ENCODE data around the gene ATRX. TPM values are rescaled to one million over a fixed set of nuclear protein-coding genes. Genes with fewer than 3 reads are reported as not detected.
A peak's percentile ranks its signal among the peaks of the same experiment; 100 is the strongest.
"Not testable (repeated sequence)": the region's sequence is repeated elsewhere in the genome, so short reads cannot be mapped to it uniquely, and the experiment has no call there.

Gene ATRX
- total RNA-seq, 1 donor from 2014 or later: 106 TPM

DNA sequence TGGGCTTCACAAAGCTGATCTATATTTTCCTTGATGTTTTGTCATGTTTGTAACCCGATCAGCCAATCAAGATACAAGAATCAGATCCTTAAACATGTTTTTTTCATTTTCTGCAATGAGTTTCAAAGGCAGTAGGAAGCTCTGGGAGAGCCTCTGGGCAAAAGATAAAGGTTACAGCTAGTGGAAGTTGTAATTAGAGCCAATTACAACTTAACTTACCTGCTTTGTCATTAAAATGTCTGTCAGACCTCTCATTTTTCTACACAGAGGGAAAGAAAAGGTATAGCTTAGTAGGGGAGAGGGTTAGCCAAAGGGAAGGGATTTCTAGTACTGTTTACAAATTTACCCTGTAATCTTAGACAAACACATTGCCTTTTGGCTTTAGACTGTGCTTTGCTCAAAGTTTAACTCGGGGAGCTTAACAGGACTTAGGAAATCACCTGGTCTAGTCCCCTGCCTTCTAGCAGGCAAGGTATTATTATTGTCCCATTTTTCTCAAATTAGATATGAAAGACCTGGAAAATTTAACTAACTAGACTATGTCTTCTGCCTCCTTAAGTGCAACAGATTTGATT lies 283.0 kb downstream of the ATRX start:
- H4K20me1 ChIP-seq (ENCODE audit: insufficient read depth, low read length): no peaks in the 10 kb centered on the region
- no peak for DNase-seq (ENCODE audit: low read depth)
- TF ChIP-seq EZH2 (IDR thresholded peaks at IDR 0.05; ENCODE audit: insufficient read depth, low read length) (no peak), CTCF (IDR thresholded peaks at IDR 0.05; ENCODE audit: insufficient read depth, low read depth, low read length) (no peak)
- H3K27ac Mint-ChIP-seq (ENCODE audit: unreplicated experiment): no peak overlapping the region
- H3K79me2 ChIP-seq (ENCODE audit: insufficient read depth, low read length): no peaks in the 10 kb centered on the region
- FAIRE-seq: no peak
- no peak overlapping the region for H3K4me3 ChIP-seq (ENCODE audit: insufficient read depth, low read depth, low read length)
- H3K4me3 Mint-ChIP-seq (ENCODE audit: unreplicated experiment): no peak overlapping the region
- peaks cover 2% of the 10 kb centered on the region for H3K36me3 Mint-ChIP-seq (ENCODE audit: low read depth, unreplicated experiment)
- peaks cover 3% of the 10 kb centered on the region for H3K9me3 Mint-ChIP-seq (ENCODE audit: unreplicated experiment)
- peaks cover 6% of the 10 kb centered on the region for H3K4me1 Mint-ChIP-seq (ENCODE audit: low read depth, unreplicated experiment)
- peaks cover 3% of the 10 kb centered on the region for H3K4me1 ChIP-seq (ENCODE audit: insufficient read depth, low read length)
- no peak overlapping the region for H3K27ac ChIP-seq (ENCODE audit: low read depth, low read length)
- no peaks in the 10 kb centered on the region for H3K27me3 ChIP-seq (ENCODE audit: insufficient read depth, low read length)
- no peaks in the 10 kb centered on the region for H3K27me3 Mint-ChIP-seq (ENCODE audit: low read depth, unreplicated experiment)
- H3K9me3 ChIP-seq (ENCODE audit: insufficient read depth, low read depth, low read length): no peaks in the 10 kb centered on the region
- no peak overlapping the region for H3K9ac ChIP-seq (ENCODE audit: low read length)
- no peak overlapping the region for H3K4me2 ChIP-seq (ENCODE audit: low read length)
- H3K36me3 ChIP-seq (ENCODE audit: insufficient read depth, low read length): no peaks in the 10 kb centered on the region
- no peak overlapping the region for H2AFZ ChIP-seq (ENCODE audit: low read depth, low read length)

DNA sequence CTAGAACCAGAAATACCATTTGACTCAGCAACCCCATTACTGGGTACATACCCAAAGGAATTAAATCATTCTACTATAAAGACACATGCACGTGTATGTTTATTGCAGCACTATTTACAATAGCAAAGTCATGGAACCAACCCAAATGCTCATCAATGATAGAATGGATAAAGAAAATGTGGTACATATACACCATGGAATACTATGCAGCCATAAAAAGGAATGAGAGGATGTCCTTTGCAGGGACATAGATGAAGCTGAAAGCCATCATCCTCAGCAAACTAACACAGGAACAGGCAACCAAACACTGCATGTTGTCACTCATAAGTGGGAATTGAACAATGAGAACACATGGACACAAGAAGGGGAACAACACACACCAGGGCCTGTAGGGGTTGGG lies 285.9 kb downstream of the ATRX start:
- not testable (repeated sequence) for H3K36me3 ChIP-seq (ENCODE audit: insufficient read depth, low read length); H2AFZ ChIP-seq (ENCODE audit: low read depth, low read length); H3K9ac ChIP-seq (ENCODE audit: low read length); FAIRE-seq; DNase-seq (ENCODE audit: low read depth); H3K27me3 ChIP-seq (ENCODE audit: insufficient read depth, low read length); H3K27ac Mint-ChIP-seq (ENCODE audit: unreplicated experiment); H3K27me3 Mint-ChIP-seq (ENCODE audit: low read depth, unreplicated experiment); H3K27ac ChIP-seq (ENCODE audit: low read depth, low read length); H3K9me3 Mint-ChIP-seq (ENCODE audit: unreplicated experiment); H3K9me3 ChIP-seq (ENCODE audit: insufficient read depth, low read depth, low read length); H3K4me3 ChIP-seq (ENCODE audit: insufficient read depth, low read depth, low read length); H3K79me2 ChIP-seq (ENCODE audit: insufficient read depth, low read length); H3K4me3 Mint-ChIP-seq (ENCODE audit: unreplicated experiment); H3K36me3 Mint-ChIP-seq (ENCODE audit: low read depth, unreplicated experiment); H3K4me1 Mint-ChIP-seq (ENCODE audit: low read depth, unreplicated experiment); H4K20me1 ChIP-seq (ENCODE audit: insufficient read depth, low read length); H3K4me1 ChIP-seq (ENCODE audit: insufficient read depth, low read length); H3K4me2 ChIP-seq (ENCODE audit: low read length)

GRCh38 chrX:77493677-77494553 lies 292.1 kb downstream of the ATRX start:
- no peaks in the 10 kb centered on the region for H3K4me1 ChIP-seq (ENCODE audit: insufficient read depth, low read length)
- DNase-seq (ENCODE audit: low read depth): peak; percentile 70
- FAIRE-seq: peak; percentile 56
- H3K27ac ChIP-seq (ENCODE audit: low read depth, low read length): no peak overlapping the region
- H3K9ac ChIP-seq (ENCODE audit: low read length): no peak overlapping the region
- peak overlapping the region; percentile 36 for H3K4me2 ChIP-seq (ENCODE audit: low read length)
- Mint-ChIP-seq H3K4me1 (ENCODE audit: low read depth, unreplicated experiment) (peaks cover 4% of the 10 kb centered on the region), H3K9me3 (ENCODE audit: unreplicated experiment) (no peaks in the 10 kb centered on the region), H3K36me3 (ENCODE audit: low read depth, unreplicated experiment) (no peaks in the 10 kb centered on the region), H3K4me3 (ENCODE audit: unreplicated experiment) (no peak overlapping the region), H3K27ac (ENCODE audit: unreplicated experiment) (peak overlapping the region; percentile 90), H3K27me3 (ENCODE audit: low read depth, unreplicated experiment) (no peaks in the 10 kb centered on the region)
- no peak overlapping the region for H3K4me3 ChIP-seq (ENCODE audit: insufficient read depth, low read depth, low read length)
- no peaks in the 10 kb centered on the region for H4K20me1 ChIP-seq (ENCODE audit: insufficient read depth, low read length)
- H3K36me3 ChIP-seq (ENCODE audit: insufficient read depth, low read length): no peaks in the 10 kb centered on the region
- no peak for TF ChIP-seq CTCF (IDR thresholded peaks at IDR 0.05; ENCODE audit: insufficient read depth, low read depth, low read length)
- H3K79me2 ChIP-seq (ENCODE audit: insufficient read depth, low read length): no peaks in the 10 kb centered on the region
- no peak overlapping the region for H2AFZ ChIP-seq (ENCODE audit: low read depth, low read length)
- no peaks in the 10 kb centered on the region for H3K9me3 ChIP-seq (ENCODE audit: insufficient read depth, low read depth, low read length)
- H3K27me3 ChIP-seq (ENCODE audit: insufficient read depth, low read length): no peaks in the 10 kb centered on the region

All from astrocyte (in vitro differentiated cells and primary cell).